Measurements from ENCODE around the gene KLC1. TPM values are rescaled to one million over a fixed set of nuclear protein-coding genes. Genes with fewer than 3 reads are reported as not detected.
"Not testable (repeated sequence)": the region's sequence is repeated elsewhere in the genome, so short reads cannot be mapped to it uniquely, and the experiment has no call there.

The KLC1 gene
- total RNA-seq, 2 experiments from 2014 or later: 197 to 200 TPM

GRCh38 chr14:103629503-103630121, 601 bp downstream of the KLC1 start:
- POLR2A ChIA-PET: interaction anchor here (1.2 to 2.5 kb wide), 2 partner anchors 67 to 86 kb away, joined by 5 to 6 read pairs; partner anchors contain the start of genes BAG5, COA8 and XRCC3
- DNase-seq (peak; percentile 76), ATAC-seq (ENCODE audit: low read depth) (peak; percentile 65)
- Mint-ChIP-seq H3K4me1 (peaks cover 27% of the 10 kb centered on the region), H3K4me3 (peak overlapping the region; percentile 92), H3K9me3 (no peaks in the 10 kb centered on the region), H3K27me3 (no peaks in the 10 kb centered on the region), H3K36me3 (peaks cover 6% of the 10 kb centered on the region), H3K27ac (peak overlapping the region; percentile 70)

- peaks cover 6% of the 10 kb centered on the region for H3K36me3 Mint-ChIP-seq
- POLR2A ChIA-PET: interaction anchor here (2.5 kb wide), 1 partner anchor 68 kb away, joined by 6 read pairs; the partner anchor contains the start of genes BAG5 and COA8
- no peak for DNase-seq
- no peak for ATAC-seq (ENCODE audit: low read depth)
- peak overlapping the region; percentile 92 for H3K4me3 Mint-ChIP-seq
- no peak overlapping the region for H3K27ac Mint-ChIP-seq
- H3K9me3 Mint-ChIP-seq: no peaks in the 10 kb centered on the region
- no peaks in the 10 kb centered on the region for H3K27me3 Mint-ChIP-seq
- H3K4me1 Mint-ChIP-seq: peaks cover 29% of the 10 kb centered on the region
Observed at GRCh38 chr14:103630364-103631108, 1.5 kb downstream of the KLC1 start.

GRCh38 chr14:103633391-103633790, 4.4 kb downstream of the KLC1 start:
- H3K27me3 Mint-ChIP-seq: no peaks in the 10 kb centered on the region
- no peaks in the 10 kb centered on the region for H3K9me3 Mint-ChIP-seq
- peaks cover 15% of the 10 kb centered on the region for H3K36me3 Mint-ChIP-seq
- H3K27ac Mint-ChIP-seq: no peak overlapping the region
- H3K4me1 Mint-ChIP-seq: peaks cover 33% of the 10 kb centered on the region
- POLR2A ChIA-PET: interaction anchor here (0.6 kb wide), 1 partner anchor 60 kb away, joined by 5 read pairs; no protein-coding TSS in a partner anchor
- ATAC-seq (ENCODE audit: low read depth) (no peak), DNase-seq (no peak)
- H3K4me3 Mint-ChIP-seq: no peak overlapping the region

GRCh38 chr14:103634156-103634555, 5.1 kb downstream of the KLC1 start:
- POLR2A ChIA-PET: no interaction called here
- ATAC-seq (ENCODE audit: low read depth) (no peak), DNase-seq (no peak)
- H3K4me1 Mint-ChIP-seq: peaks cover 37% of the 10 kb centered on the region
- H3K9me3 Mint-ChIP-seq: no peaks in the 10 kb centered on the region
- H3K27ac Mint-ChIP-seq: no peak overlapping the region
- no peaks in the 10 kb centered on the region for H3K27me3 Mint-ChIP-seq
- peaks cover 15% of the 10 kb centered on the region for H3K36me3 Mint-ChIP-seq
- H3K4me3 Mint-ChIP-seq: no peak overlapping the region

- H3K4me1 Mint-ChIP-seq: peaks cover 32% of the 10 kb centered on the region
- no peaks in the 10 kb centered on the region for H3K9me3 Mint-ChIP-seq
- DNase-seq: no peak
- H3K4me3 Mint-ChIP-seq: no peak overlapping the region
- H3K36me3 Mint-ChIP-seq: peaks cover 15% of the 10 kb centered on the region
- no peak overlapping the region for H3K27ac Mint-ChIP-seq
- H3K27me3 Mint-ChIP-seq: no peaks in the 10 kb centered on the region
- POLR2A ChIA-PET: no interaction called here
- ATAC-seq (ENCODE audit: low read depth): no peak
Observed at GRCh38 chr14:103638594-103638993, 9.6 kb downstream of the KLC1 start.

GRCh38 chr14:103641161-103641560, 12.2 kb downstream of the KLC1 start:
- no peaks in the 10 kb centered on the region for H3K9me3 Mint-ChIP-seq
- H3K4me3 Mint-ChIP-seq: no peak overlapping the region
- no peaks in the 10 kb centered on the region for H3K27me3 Mint-ChIP-seq
- POLR2A ChIA-PET: no interaction called here
- no peak for ATAC-seq (ENCODE audit: low read depth)
- peaks cover 15% of the 10 kb centered on the region for H3K4me1 Mint-ChIP-seq
- peaks cover 12% of the 10 kb centered on the region for H3K36me3 Mint-ChIP-seq
- no peak for DNase-seq
- H3K27ac Mint-ChIP-seq: no peak overlapping the region

GRCh38 chr14:103646189-103646588, 17.2 kb downstream of the KLC1 start:
- H3K4me1 Mint-ChIP-seq: peaks cover 3% of the 10 kb centered on the region
- H3K9me3 Mint-ChIP-seq: no peaks in the 10 kb centered on the region
- no peak for DNase-seq
- no peak overlapping the region for H3K27ac Mint-ChIP-seq
- no peak overlapping the region for H3K4me3 Mint-ChIP-seq
- no peaks in the 10 kb centered on the region for H3K27me3 Mint-ChIP-seq
- H3K36me3 Mint-ChIP-seq: no peaks in the 10 kb centered on the region
- no peak for ATAC-seq (ENCODE audit: low read depth)
- POLR2A ChIA-PET: interaction anchor here (0.7 kb wide), 1 partner anchor 23 kb away, joined by 4 read pairs; no protein-coding TSS in a partner anchor

- DNase-seq (no peak), ATAC-seq (ENCODE audit: low read depth) (no peak)
- Mint-ChIP-seq H3K9me3 (no peaks in the 10 kb centered on the region), H3K4me1 (peaks cover 3% of the 10 kb centered on the region), H3K27me3 (no peaks in the 10 kb centered on the region), H3K36me3 (no peaks in the 10 kb centered on the region), H3K4me3 (no peak overlapping the region), H3K27ac (no peak overlapping the region)
- POLR2A ChIA-PET: no interaction called here
Observed at GRCh38 chr14:103649001-103649400, 20.0 kb downstream of the KLC1 start.

- H3K4me3 Mint-ChIP-seq: no peak overlapping the region
- H3K27ac Mint-ChIP-seq: no peak overlapping the region
- POLR2A ChIA-PET: no interaction called here
- no peak for DNase-seq
- ATAC-seq (ENCODE audit: low read depth): no peak
- peaks cover 3% of the 10 kb centered on the region for H3K36me3 Mint-ChIP-seq
- no peaks in the 10 kb centered on the region for H3K9me3 Mint-ChIP-seq
- H3K4me1 Mint-ChIP-seq: peaks cover 3% of the 10 kb centered on the region
- no peaks in the 10 kb centered on the region for H3K27me3 Mint-ChIP-seq
Observed at GRCh38 chr14:103650213-103650612, 21.2 kb downstream of the KLC1 start.

- POLR2A ChIA-PET: no interaction called here
- Mint-ChIP-seq H3K27me3 (no peaks in the 10 kb centered on the region), H3K4me3 (no peak overlapping the region), H3K9me3 (no peaks in the 10 kb centered on the region), H3K27ac (no peak overlapping the region), H3K4me1 (peaks cover 3% of the 10 kb centered on the region), H3K36me3 (peaks cover 5% of the 10 kb centered on the region)
- no peak for ATAC-seq (ENCODE audit: low read depth)
- DNase-seq: no peak
Observed at GRCh38 chr14:103651585-103651984, 22.6 kb downstream of the KLC1 start.

GRCh38 chr14:103652806-103653205, 23.8 kb downstream of the KLC1 start:
- peaks cover 3% of the 10 kb centered on the region for H3K4me1 Mint-ChIP-seq
- no peaks in the 10 kb centered on the region for H3K9me3 Mint-ChIP-seq
- no peaks in the 10 kb centered on the region for H3K27me3 Mint-ChIP-seq
- H3K36me3 Mint-ChIP-seq: peaks cover 5% of the 10 kb centered on the region
- H3K27ac Mint-ChIP-seq: no peak overlapping the region
- H3K4me3 Mint-ChIP-seq: no peak overlapping the region
- POLR2A ChIA-PET: no interaction called here
- DNase-seq: no peak
- ATAC-seq (ENCODE audit: low read depth): no peak

GRCh38 chr14:103653336-103653735, 24.3 kb downstream of the KLC1 start:
- ATAC-seq (ENCODE audit: low read depth); POLR2A ChIA-PET; H3K9me3 Mint-ChIP-seq; H3K4me1 Mint-ChIP-seq; H3K27me3 Mint-ChIP-seq; H3K27ac Mint-ChIP-seq; DNase-seq; H3K4me3 Mint-ChIP-seq; H3K36me3 Mint-ChIP-seq: not testable (repeated sequence)

- Mint-ChIP-seq H3K36me3 (peaks cover 8% of the 10 kb centered on the region), H3K27ac (no peak overlapping the region), H3K9me3 (no peaks in the 10 kb centered on the region), H3K4me1 (peaks cover 3% of the 10 kb centered on the region), H3K4me3 (no peak overlapping the region), H3K27me3 (no peaks in the 10 kb centered on the region)
- ATAC-seq (ENCODE audit: low read depth): no peak
- no peak for DNase-seq
- POLR2A ChIA-PET: no interaction called here
Observed at GRCh38 chr14:103653805-103654204, 24.8 kb downstream of the KLC1 start.

- POLR2A ChIA-PET: no interaction called here
- ATAC-seq (ENCODE audit: low read depth) (no peak), DNase-seq (no peak)
- peaks cover 3% of the 10 kb centered on the region for H3K4me1 Mint-ChIP-seq
- H3K9me3 Mint-ChIP-seq: no peaks in the 10 kb centered on the region
- H3K27ac Mint-ChIP-seq: no peak overlapping the region
- no peaks in the 10 kb centered on the region for H3K27me3 Mint-ChIP-seq
- no peak overlapping the region for H3K4me3 Mint-ChIP-seq
- peaks cover 13% of the 10 kb centered on the region for H3K36me3 Mint-ChIP-seq
Observed at GRCh38 chr14:103654619-103655018, 25.6 kb downstream of the KLC1 start.

All from activated naive CD8-positive, alpha-beta T cell treated with anti-CD3 and anti-CD28 coated beads, Interleukin-2, amount 10 ng/mL, durations not matched to agents 7 days and 5 days (primary cell).